Stimulated activated CD8-positive, alpha-beta memory T cell treated with anti-CD3 and anti-CD28 coated beads, Interleukin-4, amount 100 ng/mL, for 1 hour (primary cell): Measurements from ENCODE around the gene EPN2.

Source experiments
- DNase-seq, 2 donors: peaks; one replicate each; pipeline ENCODE4 v3.0.0-alpha.2; 2020; ENCODE audit warnings: low read depth in 2 of 2, low spot score in 1 of 2

The EPN2 gene

DNA sequence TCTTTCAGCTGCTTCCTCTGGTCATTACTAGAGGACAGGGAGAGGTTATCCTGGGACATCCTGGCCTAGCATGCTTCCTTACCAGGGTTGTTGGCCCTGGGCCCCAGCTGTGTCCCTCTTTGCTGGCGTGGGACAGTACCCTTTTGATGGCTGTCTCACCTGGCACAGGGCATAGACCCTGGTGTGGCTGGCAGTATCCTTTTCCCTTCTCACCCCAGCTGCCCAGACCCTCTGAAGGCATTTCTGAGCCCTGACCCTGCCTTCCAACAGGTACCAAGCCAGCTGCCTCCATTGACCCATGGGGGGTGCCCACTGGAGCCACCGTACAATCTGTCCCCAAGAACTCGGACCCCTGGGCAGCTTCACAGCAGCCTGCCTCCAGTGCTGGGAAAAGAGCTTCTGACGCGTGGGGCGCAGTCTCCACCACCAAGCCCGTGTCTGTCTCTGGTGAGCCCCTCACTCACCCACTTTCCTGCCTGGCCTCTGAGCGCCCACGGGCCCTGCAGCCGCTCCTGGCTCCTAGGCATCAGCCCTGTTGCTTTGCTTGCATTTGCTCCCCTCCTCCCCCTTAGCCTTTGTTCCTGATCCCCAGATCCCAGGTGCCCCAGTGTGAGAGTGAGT lies 91.4 kb downstream of the EPN2 start:
- no peak for DNase-seq

- DNase-seq, result no peak
Measured at GRCh38 chr17:19329136-19329535, 92.0 kb downstream of the EPN2 start.

- DNase-seq, result no peak
Measured at GRCh38 chr17:19329839-19330238, 92.7 kb downstream of the EPN2 start.

GRCh38 chr17:19330271-19330670 lies 93.1 kb downstream of the EPN2 start:
- no peak for DNase-seq

DNA sequence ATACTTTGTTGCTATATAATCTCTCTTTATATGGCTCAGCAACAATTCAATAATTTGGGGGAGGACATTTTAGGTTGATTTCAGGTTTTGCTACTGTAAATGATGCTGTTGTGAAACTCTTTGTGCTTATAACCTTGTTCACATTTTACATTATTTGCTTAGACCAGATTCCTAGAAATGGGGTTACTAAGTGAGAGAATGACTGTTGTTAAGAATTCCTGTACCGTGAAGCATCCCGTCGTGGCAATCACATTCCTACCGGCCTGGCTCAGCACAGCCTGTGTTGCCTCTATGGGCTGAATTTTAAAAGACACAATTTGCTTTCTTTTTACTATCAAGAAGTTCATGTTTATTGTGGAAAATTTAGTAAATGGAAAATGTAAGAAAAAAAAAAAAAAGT lies 94.0 kb downstream of the EPN2 start:
- no peak for DNase-seq

GRCh38 chr17:19331543-19332245 lies 94.5 kb downstream of the EPN2 start:
- DNase-seq, result no peak

DNA sequence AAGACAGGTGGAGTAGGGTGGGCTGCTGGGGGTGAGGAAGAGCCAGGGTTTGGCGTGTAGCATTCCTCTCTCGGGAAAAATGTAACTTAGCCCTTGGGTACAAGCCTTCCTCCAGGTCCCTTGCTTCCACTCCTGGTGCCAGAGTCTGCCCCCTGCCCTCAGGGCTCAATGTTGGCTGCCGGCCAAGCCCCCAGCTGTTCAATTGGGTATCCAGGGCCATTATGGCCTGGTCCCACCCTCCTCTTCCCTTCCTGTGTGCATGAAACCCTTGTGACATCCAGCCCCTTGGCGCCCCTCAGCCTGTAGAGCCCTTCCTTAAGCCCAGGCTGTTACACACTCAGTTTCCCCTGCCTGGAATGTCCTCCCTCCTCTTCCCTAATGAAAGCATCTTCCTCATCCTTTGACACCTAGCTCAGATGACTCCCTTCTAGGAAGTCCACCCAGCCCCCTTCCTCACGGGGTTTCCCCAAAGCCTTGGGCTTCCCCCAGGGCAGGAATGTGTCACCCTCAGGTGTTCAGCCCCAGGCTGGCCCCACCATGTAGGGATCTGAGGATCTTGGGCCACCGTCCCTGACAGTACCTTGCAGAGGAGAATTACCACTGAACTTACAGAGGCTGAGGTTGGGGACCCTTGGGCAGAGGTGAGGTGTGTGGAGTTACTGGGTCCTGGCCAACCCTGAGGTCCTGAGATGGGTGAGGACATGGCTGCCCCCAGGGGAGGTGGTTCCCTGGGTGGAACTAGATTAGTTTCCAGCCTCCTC lies 95.4 kb downstream of the EPN2 start:
- DNase-seq, result no peak

DNA sequence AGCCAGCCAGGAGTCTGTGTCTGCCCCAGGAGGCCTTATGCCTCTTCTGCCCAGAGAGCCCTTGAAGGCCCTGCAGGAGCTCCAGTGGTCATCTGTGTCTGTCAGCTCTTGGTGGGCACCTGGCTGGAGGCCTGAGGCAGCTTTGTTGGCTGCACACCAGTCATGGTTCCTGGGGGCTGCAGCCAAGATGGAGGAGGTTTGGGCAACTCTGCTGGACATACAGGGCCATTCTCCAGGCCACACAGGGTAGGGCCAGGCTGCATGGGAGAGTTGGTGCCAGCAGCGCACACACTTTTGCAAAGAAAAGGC lies 95.9 kb downstream of the EPN2 start:
- no peak for DNase-seq

DNA sequence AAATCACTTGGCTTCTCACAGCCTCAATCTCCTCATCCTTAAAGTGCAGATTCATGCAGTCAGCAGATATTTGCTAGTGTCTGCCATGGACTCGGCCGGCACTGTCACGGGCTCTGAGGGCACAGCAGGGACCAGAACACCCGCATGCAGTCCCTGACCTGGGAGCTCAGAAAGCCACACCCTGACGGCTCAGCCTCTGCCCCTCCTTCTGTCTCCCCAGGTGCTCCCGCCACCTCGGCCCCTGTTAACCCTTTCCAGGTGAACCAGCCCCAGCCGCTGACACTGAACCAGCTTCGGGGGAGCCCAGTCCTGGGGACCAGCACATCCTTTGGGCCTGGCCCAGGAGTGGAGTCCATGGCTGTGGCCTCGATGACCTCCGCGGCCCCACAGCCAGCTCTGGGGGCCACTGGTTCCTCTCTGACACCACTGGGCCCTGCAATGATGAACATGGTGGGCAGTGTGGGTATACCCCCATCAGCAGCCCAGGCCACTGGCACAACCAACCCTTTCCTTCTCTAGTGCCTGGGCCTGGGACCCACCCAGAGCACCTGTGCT lies 96.6 kb downstream of the EPN2 start:
- no peak for DNase-seq

DNA sequence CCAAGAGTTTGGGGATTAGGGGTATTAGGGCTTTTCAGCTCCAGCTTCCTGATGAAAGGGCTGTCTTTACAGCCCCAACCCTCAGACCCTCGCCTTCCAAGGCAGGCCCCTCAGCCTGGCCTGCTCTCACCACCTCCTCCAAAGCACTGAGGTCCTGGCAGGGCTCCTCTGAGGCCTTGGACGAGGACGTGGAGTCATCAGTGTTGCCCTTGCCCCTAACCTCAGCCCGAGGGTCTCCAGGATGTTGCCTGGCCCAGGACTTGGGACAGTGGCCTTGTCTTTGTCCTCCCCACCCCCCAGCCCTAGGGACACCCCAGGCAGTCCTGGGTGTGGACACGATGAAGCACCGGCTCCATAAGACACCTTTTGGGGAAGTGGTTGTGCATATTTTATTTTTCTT lies 97.2 kb downstream of the EPN2 start:
- DNase-seq, result no peak

GRCh38 chr17:19335951-19336631 lies 98.9 kb downstream of the EPN2 start:
- DNase-seq, result no peak

- DNase-seq, result no peak
Measured at GRCh38 chr17:19336938-19337711, 100.0 kb downstream of the EPN2 start.

DNA sequence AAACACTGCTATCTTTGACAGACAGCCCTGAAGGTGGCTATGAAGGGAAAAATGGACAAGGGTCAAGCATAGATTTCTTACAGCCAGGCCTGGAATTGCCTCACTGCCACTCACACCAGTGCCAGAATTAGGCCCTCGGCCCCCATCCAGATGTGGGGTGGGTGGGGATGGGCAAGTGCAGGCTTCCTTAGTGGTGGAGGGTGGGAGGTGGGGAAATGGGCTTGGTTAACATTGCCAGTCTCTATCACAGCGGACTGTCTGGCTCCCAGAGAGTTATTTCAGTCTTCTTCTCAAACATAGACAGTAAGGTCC lies 100.5 kb downstream of the EPN2 start:
- no peak for DNase-seq

DNA sequence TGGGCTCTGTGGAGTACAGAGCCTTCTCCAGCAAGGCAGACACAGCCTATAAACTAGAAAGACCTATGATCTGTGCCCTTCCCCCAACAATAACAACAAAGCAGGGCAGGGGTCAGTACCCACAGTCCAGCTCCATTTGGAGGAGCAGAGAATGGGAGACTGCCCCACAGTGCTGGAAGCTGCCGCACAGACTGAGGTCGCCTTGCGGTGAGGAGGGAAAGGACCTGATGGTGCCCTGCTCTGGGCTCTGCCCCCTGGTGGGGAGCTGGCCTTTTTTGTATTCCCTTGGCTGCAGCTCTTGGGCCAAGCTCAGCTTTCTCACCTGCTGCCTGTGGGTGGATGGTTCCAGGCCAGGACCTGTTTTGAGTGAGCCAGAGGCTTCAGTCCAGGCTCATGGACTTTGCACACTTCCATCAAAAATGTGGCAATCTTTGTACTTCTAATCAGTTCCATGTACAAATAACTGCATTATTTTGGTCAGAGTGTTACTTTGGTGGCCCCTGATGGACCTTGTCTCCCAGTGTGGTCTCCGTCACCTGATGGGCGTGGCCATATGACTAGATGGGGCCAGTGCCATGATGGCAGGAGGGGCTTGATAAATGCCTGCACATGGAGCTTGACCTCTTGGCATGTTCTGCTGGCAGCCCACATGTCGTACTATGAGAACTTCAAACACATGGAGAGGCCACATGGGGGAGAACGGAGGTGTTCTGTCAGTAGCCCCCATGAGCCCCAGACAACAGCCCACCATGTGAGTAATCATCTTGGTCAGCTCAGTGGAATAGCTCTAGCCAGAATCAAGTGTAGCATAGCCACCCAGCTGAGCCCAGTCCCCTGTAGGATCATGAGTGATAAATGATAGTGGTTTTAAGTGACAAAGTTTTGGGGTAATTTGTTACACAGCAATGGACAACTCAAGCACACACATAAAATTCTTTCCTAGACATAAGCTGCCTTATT lies 101.1 kb downstream of the EPN2 start:
- peak in 1 of 2 donors; percentile 34 for DNase-seq

- no peak for DNase-seq
Measured at GRCh38 chr17:19339341-19339815, 102.2 kb downstream of the EPN2 start.

DNA sequence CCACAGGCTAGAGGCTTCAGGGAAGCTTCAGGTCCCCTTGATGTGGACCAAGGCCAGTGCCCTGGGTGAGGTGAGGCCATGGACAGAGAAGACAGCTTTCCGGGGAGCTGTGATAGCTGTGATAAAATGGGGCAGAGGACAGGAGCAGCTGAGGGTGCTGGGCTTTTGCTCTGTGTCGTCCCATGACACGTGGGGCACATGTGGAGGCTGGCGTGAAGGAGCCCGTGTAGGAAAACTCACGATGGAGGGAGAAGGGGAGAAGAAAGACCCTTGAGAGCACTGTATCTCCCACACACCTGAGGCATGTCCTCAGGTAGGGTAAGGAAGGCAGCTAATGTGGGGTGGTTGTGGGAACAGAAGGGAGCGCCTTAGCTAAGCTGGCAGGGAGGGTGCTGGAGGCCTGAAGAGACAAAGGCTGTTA lies 104.1 kb downstream of the EPN2 start:
- DNase-seq, result no peak

DNA sequence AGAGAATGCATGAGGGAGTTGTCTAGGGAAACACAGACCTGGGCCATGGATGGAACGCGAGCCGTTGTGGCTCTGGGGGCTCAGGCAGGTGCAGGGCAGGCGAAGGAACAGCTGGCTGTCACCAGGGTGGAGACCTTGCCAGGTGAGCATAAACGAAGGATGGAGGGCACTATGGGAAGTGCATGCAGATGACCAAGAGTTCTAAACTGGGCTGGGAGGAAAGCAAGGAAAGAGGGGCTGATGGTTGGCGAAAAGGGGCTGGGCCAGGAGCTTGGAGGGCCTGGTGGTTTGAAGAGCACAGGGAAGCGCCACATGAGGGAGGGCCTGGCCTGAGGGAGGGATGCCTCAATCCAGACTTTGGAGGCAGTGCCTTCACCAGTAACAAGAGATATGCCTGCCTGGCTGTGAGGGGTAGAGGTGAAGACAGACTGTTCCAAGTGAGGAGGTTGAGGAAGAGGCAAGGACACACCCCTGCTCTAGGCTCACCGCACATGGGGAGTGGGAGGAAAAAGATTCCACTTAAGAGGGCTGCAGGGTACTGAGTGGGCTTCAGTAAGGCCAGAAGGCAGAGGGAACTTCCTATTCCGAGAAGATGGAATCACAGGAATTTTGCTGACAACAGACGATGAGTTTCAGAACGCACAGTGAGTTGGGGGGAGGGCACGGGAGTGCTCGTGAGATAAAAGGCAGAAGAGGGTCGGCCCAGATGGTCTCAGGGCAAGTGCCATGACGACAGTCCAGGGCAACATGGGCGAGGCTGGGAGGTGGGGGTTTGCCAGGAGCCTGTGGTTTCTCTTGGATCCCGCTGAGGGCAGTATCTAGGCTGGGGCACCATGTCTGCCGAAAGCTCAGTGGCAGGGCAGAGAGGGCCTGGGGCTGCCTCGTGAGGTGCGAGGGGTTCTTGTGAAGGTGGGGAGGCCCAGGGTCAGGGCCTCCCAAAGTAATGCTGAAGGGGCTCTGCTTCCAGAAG lies 104.8 kb downstream of the EPN2 start:
- DNase-seq, result no peak

DNA sequence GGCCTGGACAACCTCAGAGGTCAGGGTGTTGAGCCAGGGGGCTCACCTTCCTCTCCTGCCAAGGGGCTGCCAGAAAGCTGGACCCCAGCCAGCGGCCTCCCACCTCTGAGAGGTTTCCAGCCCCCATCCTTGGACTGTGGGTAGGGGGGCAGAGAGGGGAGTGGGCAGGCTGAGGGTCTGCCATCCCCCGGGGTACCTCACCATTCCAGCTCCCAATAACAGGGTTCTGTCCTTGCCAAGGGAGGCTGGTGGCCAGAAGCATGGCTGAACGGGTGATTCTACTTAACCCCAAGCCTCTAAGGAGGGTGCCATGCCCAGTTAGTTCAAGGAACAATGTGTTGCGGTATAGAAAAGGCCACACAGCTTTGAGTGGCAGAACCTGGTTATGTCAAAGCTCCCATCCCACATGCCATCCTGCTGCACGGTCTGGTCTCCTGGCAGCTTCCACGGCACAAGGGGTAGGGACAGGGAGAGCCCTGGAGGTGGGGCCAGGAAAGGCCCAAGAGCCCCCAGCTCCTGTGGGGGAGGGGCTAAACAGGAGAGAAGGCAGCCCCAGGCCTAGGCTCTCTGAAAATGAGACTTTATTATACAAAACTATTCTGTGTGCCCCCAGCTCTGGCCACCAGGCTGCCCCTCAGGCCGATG lies 105.6 kb downstream of the EPN2 start:
- no peak for DNase-seq
